ENCODE results near the gene SKA2. TPM values are rescaled to one million over a fixed set of nuclear protein-coding genes. Genes with fewer than 3 reads are reported as not detected.

Gene SKA2
- total and polyA plus RNA-seq, 2 donors (not counting 1 experiment from before 2014, with no cell fraction given): 52.9 to 53.7 TPM

DNA sequence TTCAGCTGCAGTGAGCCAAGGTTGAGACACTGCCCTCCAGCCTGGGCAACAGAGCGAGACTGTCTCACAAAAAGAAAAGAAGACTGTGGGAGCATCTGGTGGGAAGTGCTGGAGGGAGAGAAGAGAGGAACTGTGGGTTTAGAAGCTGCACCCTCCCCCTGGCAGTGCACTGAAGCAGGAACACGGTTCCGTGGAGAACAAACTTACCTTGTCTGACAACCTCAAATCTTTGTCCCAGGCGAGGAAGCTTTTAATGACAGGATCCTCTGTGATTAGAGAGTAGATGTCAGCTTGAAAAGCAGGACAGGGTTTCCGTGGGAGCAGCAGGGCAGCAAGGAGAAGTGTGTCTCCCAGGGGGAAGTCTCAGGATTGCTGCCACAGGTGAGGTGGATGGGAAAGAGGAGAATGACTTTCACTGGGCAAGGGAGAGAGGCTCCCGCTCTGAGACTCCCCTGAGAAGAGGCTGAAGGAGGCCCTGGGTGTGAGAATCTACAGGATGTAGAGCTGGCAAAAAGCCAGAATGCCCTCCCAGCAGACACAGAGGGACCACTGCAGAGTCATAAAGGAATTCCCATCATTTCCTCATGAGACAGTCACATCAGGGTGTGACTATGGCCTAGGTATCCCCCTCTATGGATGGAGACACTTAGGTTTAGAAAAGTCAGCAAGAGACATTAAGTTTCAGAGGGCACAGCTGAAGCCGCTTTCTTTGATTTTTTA, 23.4 kb upstream of the SKA2 start:
- H3K36me3 ChIP-seq (ENCODE audit: control insufficient read depth, insufficient read depth, low read length): no peaks in the 10 kb centered on the region
- no peak overlapping the region for H3K4me3 ChIP-seq (replicated peaks in 1 of 4; ENCODE audit: control extremely low read depth in 1 of 4, insufficient read depth in 1 of 4, low read depth in 3 of 4, low read length in 4 of 4)
- no peaks in the 10 kb centered on the region for H3K27me3 ChIP-seq (ENCODE audit: control insufficient read depth, insufficient read depth, low read length)
- H3K4me1 ChIP-seq (ENCODE audit: control insufficient read depth, extremely low read depth, insufficient read depth, low read length): no peaks in the 10 kb centered on the region
- DNase-seq (ENCODE audit: low read depth in 2 of 2): no peak
- peaks cover 8% of the 10 kb centered on the region for H3K79me2 ChIP-seq (ENCODE audit: control insufficient read depth, insufficient read depth, low read length)
- no peak overlapping the region for H3K4me2 ChIP-seq (ENCODE audit: extremely low read depth, insufficient read depth, low read length)
- H2AFZ ChIP-seq (ENCODE audit: low read length): no peak overlapping the region
- TF ChIP-seq, protein P1, sequence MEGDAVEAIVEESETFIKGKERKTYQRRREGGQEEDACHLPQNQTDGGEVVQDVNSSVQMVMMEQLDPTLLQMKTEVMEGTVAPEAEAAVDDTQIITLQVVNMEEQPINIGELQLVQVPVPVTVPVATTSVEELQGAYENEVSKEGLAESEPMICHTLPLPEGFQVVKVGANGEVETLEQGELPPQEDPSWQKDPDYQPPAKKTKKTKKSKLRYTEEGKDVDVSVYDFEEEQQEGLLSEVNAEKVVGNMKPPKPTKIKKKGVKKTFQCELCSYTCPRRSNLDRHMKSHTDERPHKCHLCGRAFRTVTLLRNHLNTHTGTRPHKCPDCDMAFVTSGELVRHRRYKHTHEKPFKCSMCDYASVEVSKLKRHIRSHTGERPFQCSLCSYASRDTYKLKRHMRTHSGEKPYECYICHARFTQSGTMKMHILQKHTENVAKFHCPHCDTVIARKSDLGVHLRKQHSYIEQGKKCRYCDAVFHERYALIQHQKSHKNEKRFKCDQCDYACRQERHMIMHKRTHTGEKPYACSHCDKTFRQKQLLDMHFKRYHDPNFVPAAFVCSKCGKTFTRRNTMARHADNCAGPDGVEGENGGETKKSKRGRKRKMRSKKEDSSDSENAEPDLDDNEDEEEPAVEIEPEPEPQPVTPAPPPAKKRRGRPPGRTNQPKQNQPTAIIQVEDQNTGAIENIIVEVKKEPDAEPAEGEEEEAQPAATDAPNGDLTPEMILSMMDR (conservative IDR thresholded peaks at IDR 0.05 in 1 of 2, IDR thresholded peaks at IDR 0.05 in 1 of 2; ENCODE audit: low read depth in 1 of 2, low read length in 2 of 2): no peak
- no peak for TF ChIP-seq EZH2 (IDR thresholded peaks at IDR 0.05; ENCODE audit: low read length, missing control alignments)
- H3K27ac ChIP-seq (ENCODE audit: insufficient read depth, low read length): no peak overlapping the region
- no peaks in the 10 kb centered on the region for H4K20me1 ChIP-seq (ENCODE audit: control insufficient read depth, extremely low read depth, insufficient read depth, low read length)
- no peak overlapping the region for H3K9ac ChIP-seq (ENCODE audit: insufficient read depth, low read length)
- H3K9me3 ChIP-seq (ENCODE audit: control insufficient read depth, insufficient read depth, low read depth, low read length): no peaks in the 10 kb centered on the region

DNA sequence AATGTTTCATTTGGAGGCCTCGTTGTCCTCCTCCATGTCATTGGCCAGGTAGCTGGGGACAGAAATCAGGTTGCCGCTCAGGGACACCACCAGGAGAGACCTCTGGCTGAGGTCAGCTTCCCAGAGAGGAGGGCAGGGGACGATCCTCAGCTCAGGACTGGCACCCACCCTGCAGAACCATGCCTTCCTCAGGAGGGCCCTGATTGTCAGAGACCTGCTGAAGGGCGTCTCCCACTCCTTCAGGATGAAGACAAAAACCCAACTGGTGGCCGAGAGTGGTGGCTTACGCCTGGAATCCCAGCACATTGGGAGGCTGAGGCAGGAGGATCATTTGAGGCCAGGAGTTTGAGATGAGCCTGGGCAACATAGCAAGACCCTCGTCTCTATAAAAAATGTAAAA, 20.1 kb upstream of the SKA2 start:
- H2AFZ ChIP-seq (ENCODE audit: low read length): no peak overlapping the region
- no peak overlapping the region for H3K27ac ChIP-seq (ENCODE audit: insufficient read depth, low read length)
- peaks cover 8% of the 10 kb centered on the region for H3K79me2 ChIP-seq (ENCODE audit: control insufficient read depth, insufficient read depth, low read length)
- H3K4me2 ChIP-seq (ENCODE audit: extremely low read depth, insufficient read depth, low read length): no peak overlapping the region
- no peaks in the 10 kb centered on the region for H4K20me1 ChIP-seq (ENCODE audit: control insufficient read depth, extremely low read depth, insufficient read depth, low read length)
- H3K9me3 ChIP-seq (ENCODE audit: control insufficient read depth, insufficient read depth, low read depth, low read length): no peaks in the 10 kb centered on the region
- H3K4me1 ChIP-seq (ENCODE audit: control insufficient read depth, extremely low read depth, insufficient read depth, low read length): no peaks in the 10 kb centered on the region
- peaks cover 2% of the 10 kb centered on the region for H3K36me3 ChIP-seq (ENCODE audit: control insufficient read depth, insufficient read depth, low read length)
- DNase-seq (ENCODE audit: low read depth in 2 of 2): no peak
- H3K9ac ChIP-seq (ENCODE audit: insufficient read depth, low read length): no peak overlapping the region
- TF ChIP-seq, protein P1 (conservative IDR thresholded peaks at IDR 0.05 in 1 of 2, IDR thresholded peaks at IDR 0.05 in 1 of 2; ENCODE audit: low read depth in 1 of 2, low read length in 2 of 2): no peak
- TF ChIP-seq EZH2 (IDR thresholded peaks at IDR 0.05; ENCODE audit: low read length, missing control alignments): no peak
- H3K4me3 ChIP-seq (replicated peaks in 1 of 4; ENCODE audit: control extremely low read depth in 1 of 4, insufficient read depth in 1 of 4, low read depth in 3 of 4, low read length in 4 of 4): no peak overlapping the region
- no peaks in the 10 kb centered on the region for H3K27me3 ChIP-seq (ENCODE audit: control insufficient read depth, insufficient read depth, low read length)

DNA sequence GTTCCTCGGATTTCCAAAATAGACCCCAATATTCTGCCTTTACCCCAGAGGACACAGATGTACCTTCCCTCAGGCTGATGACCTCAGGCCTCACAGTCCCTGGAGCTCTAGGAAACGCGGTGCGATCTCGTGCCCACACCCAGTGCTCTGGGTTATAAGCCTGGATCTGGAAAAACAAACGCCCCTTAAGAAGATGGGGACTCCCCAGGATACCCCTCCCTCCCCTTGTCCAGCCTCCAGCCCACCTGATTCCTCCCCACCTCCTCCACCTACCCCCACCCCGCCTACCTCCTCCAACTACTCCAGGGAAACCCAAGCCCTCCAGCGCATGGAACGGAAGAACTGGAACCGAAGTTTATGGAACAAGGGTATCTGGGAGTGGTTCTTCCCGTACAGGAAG, 19.7 kb upstream of the SKA2 start:
- H3K4me3 ChIP-seq (replicated peaks in 1 of 4; ENCODE audit: control extremely low read depth in 1 of 4, insufficient read depth in 1 of 4, low read depth in 3 of 4, low read length in 4 of 4): no peak overlapping the region
- no peak overlapping the region for H2AFZ ChIP-seq (ENCODE audit: low read length)
- no peak overlapping the region for H3K9ac ChIP-seq (ENCODE audit: insufficient read depth, low read length)
- H4K20me1 ChIP-seq (ENCODE audit: control insufficient read depth, extremely low read depth, insufficient read depth, low read length): no peaks in the 10 kb centered on the region
- no peak overlapping the region for H3K4me2 ChIP-seq (ENCODE audit: extremely low read depth, insufficient read depth, low read length)
- H3K9me3 ChIP-seq (ENCODE audit: control insufficient read depth, insufficient read depth, low read depth, low read length): no peaks in the 10 kb centered on the region
- no peak overlapping the region for H3K27ac ChIP-seq (ENCODE audit: insufficient read depth, low read length)
- H3K36me3 ChIP-seq (ENCODE audit: control insufficient read depth, insufficient read depth, low read length): peaks cover 2% of the 10 kb centered on the region
- no peaks in the 10 kb centered on the region for H3K4me1 ChIP-seq (ENCODE audit: control insufficient read depth, extremely low read depth, insufficient read depth, low read length)
- peaks cover 8% of the 10 kb centered on the region for H3K79me2 ChIP-seq (ENCODE audit: control insufficient read depth, insufficient read depth, low read length)
- no peaks in the 10 kb centered on the region for H3K27me3 ChIP-seq (ENCODE audit: control insufficient read depth, insufficient read depth, low read length)
- no peak for TF ChIP-seq EZH2 (IDR thresholded peaks at IDR 0.05; ENCODE audit: low read length, missing control alignments)
- TF ChIP-seq, protein P1 (conservative IDR thresholded peaks at IDR 0.05 in 1 of 2, IDR thresholded peaks at IDR 0.05 in 1 of 2; ENCODE audit: low read depth in 1 of 2, low read length in 2 of 2): no peak
- no peak for DNase-seq (ENCODE audit: low read depth in 2 of 2)

Data from fibroblast of lung (primary cell).